ENCODE results near the gene DDX56. TPM values are rescaled to one million over a fixed set of nuclear protein-coding genes. Genes with fewer than 3 reads are reported as not detected.
"Not testable (repeated sequence)": the region's sequence is repeated elsewhere in the genome, so short reads cannot be mapped to it uniquely, and the experiment has no call there.

The DDX56 gene
- total RNA-seq, 1 experiment from 2014 or later = 147 TPM

DNA sequence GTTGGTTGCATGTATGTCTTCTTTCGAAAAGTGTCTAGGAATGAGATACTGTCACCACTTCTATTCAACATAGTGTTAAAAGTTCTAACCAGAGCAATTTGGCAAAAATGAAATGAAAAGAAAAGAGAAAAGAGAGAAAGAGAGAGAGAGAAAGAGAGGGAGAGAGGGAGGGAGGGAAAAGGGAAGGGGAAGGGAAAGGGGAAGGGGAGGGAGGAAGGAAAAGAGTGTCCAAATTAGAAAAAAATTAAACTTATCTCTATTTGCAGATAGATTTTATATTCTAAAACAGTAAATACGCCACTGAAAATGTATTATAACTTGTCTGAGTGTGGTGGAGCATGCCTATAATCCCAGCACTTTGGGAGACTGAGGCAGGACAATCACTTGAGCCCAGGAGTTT lies 16.2 kb downstream of the DDX56 start:
- Histone ChIP-seq H3K4me3 (ENCODE audit: low read depth in 2 of 2, low read length in 2 of 2) (no peak overlapping the region), H3K27me3 (ENCODE audit: control insufficient read depth, insufficient read depth, low read length) (no peaks in the 10 kb centered on the region), H3K4me1 (ENCODE audit: control insufficient read depth, insufficient read depth, low read length) (0 out of 2 replicates have a peak, but pooled peaks cover 4% of the 10 kb centered on the region), H3K9me3 (ENCODE audit: control insufficient read depth, insufficient read depth, low read depth, low read length) (no peaks in the 10 kb centered on the region), H3K36me3 (ENCODE audit: control insufficient read depth, insufficient read depth, low read length) (no peaks in the 10 kb centered on the region), H3K27ac (ENCODE audit: low read length) (no peak overlapping the region)
- ChIA-PET POLR2A (no interaction called here), CTCF (no interaction called here)
- TF ChIP-seq, protein P1, sequence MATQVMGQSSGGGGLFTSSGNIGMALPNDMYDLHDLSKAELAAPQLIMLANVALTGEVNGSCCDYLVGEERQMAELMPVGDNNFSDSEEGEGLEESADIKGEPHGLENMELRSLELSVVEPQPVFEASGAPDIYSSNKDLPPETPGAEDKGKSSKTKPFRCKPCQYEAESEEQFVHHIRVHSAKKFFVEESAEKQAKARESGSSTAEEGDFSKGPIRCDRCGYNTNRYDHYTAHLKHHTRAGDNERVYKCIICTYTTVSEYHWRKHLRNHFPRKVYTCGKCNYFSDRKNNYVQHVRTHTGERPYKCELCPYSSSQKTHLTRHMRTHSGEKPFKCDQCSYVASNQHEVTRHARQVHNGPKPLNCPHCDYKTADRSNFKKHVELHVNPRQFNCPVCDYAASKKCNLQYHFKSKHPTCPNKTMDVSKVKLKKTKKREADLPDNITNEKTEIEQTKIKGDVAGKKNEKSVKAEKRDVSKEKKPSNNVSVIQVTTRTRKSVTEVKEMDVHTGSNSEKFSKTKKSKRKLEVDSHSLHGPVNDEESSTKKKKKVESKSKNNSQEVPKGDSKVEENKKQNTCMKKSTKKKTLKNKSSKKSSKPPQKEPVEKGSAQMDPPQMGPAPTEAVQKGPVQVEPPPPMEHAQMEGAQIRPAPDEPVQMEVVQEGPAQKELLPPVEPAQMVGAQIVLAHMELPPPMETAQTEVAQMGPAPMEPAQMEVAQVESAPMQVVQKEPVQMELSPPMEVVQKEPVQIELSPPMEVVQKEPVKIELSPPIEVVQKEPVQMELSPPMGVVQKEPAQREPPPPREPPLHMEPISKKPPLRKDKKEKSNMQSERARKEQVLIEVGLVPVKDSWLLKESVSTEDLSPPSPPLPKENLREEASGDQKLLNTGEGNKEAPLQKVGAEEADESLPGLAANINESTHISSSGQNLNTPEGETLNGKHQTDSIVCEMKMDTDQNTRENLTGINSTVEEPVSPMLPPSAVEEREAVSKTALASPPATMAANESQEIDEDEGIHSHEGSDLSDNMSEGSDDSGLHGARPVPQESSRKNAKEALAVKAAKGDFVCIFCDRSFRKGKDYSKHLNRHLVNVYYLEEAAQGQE (IDR thresholded peaks at IDR 0.05; ENCODE audit: insufficient read depth in 1 of 2, low read depth in 2 of 2, low read length in 1 of 2) = no peak
- TF ChIP-seq TCF7L2 (IDR thresholded peaks at IDR 0.05; ENCODE audit: low read depth, low read length) (no peak), SIN3A (IDR thresholded peaks at IDR 0.05; ENCODE audit: borderline replicate concordance, insufficient read depth, low read depth, low read length) (no peak), POLR2AphosphoS5 (IDR thresholded peaks at IDR 0.05; ENCODE audit: low read depth, low read length) (no peak)
- TF ChIP-seq, protein P2, sequence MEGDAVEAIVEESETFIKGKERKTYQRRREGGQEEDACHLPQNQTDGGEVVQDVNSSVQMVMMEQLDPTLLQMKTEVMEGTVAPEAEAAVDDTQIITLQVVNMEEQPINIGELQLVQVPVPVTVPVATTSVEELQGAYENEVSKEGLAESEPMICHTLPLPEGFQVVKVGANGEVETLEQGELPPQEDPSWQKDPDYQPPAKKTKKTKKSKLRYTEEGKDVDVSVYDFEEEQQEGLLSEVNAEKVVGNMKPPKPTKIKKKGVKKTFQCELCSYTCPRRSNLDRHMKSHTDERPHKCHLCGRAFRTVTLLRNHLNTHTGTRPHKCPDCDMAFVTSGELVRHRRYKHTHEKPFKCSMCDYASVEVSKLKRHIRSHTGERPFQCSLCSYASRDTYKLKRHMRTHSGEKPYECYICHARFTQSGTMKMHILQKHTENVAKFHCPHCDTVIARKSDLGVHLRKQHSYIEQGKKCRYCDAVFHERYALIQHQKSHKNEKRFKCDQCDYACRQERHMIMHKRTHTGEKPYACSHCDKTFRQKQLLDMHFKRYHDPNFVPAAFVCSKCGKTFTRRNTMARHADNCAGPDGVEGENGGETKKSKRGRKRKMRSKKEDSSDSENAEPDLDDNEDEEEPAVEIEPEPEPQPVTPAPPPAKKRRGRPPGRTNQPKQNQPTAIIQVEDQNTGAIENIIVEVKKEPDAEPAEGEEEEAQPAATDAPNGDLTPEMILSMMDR (IDR thresholded peaks at IDR 0.05) = no peak
- intact Hi-C loops (cut with micrococcal nuclease; ENCODE audit: unreplicated experiment) (no loop called here), in situ Hi-C loops (cut with HindIII; ENCODE audit: low pct_unique_long_range_greater_than_20kb, low sequenced_read_pairs) (no loop called here)
- ATAC-seq (no peak), DNase-seq (ENCODE audit: low read depth, low spot score) (no peak)
- BruUV-seq (replicated peaks) = no TSS peak

DNA sequence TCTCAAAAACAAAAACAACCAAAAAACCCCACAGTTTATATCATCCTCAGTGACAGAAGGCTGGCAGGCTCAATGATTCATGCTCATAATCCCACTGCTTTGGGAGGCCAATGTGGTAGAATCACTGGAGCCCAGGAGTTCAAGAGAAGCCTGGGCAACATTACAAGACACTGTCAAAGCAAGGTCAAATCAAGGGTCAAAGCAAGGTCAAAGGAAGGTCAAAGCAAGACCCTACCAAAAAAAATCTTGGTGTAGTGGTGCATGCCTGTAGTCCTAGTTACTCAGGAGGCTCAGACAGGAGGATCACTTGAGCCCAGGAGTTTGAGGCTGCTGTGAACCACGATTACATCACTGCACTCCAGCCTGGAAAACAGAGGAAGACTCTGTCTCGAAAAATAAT lies 18.4 kb downstream of the DDX56 start:
- no peak for DNase-seq (ENCODE audit: low read depth, low spot score)
- H3K9me3 ChIP-seq (ENCODE audit: control insufficient read depth, insufficient read depth, low read depth, low read length) = no peaks in the 10 kb centered on the region
- H3K4me3 ChIP-seq (ENCODE audit: low read depth in 2 of 2, low read length in 2 of 2) = no peak overlapping the region
- POLR2A ChIA-PET = no interaction called here
- H3K27ac ChIP-seq (ENCODE audit: low read length) = no peak overlapping the region
- H3K4me1 ChIP-seq (ENCODE audit: control insufficient read depth, insufficient read depth, low read length) = no peaks in the 10 kb centered on the region
- TF ChIP-seq POLR2AphosphoS5 (IDR thresholded peaks at IDR 0.05; ENCODE audit: low read depth, low read length) = no peak
- TF ChIP-seq SIN3A (IDR thresholded peaks at IDR 0.05; ENCODE audit: borderline replicate concordance, insufficient read depth, low read depth, low read length) = no peak
- TF ChIP-seq TCF7L2 (IDR thresholded peaks at IDR 0.05; ENCODE audit: low read depth, low read length) = no peak
- TF ChIP-seq, protein P1 (IDR thresholded peaks at IDR 0.05; ENCODE audit: insufficient read depth in 1 of 2, low read depth in 2 of 2, low read length in 1 of 2) = no peak
- TF ChIP-seq, protein P2 (IDR thresholded peaks at IDR 0.05) = no peak
- CTCF ChIA-PET = no interaction called here
- in situ Hi-C loops (cut with HindIII; ENCODE audit: low pct_unique_long_range_greater_than_20kb, low sequenced_read_pairs) = no loop called here
- no peak for ATAC-seq
- H3K36me3 ChIP-seq (ENCODE audit: control insufficient read depth, insufficient read depth, low read length) = no peaks in the 10 kb centered on the region
- no TSS peak for BruUV-seq (replicated peaks)
- no peaks in the 10 kb centered on the region for H3K27me3 ChIP-seq (ENCODE audit: control insufficient read depth, insufficient read depth, low read length)
- intact Hi-C loops (cut with micrococcal nuclease; ENCODE audit: unreplicated experiment) = no loop called here

DNA sequence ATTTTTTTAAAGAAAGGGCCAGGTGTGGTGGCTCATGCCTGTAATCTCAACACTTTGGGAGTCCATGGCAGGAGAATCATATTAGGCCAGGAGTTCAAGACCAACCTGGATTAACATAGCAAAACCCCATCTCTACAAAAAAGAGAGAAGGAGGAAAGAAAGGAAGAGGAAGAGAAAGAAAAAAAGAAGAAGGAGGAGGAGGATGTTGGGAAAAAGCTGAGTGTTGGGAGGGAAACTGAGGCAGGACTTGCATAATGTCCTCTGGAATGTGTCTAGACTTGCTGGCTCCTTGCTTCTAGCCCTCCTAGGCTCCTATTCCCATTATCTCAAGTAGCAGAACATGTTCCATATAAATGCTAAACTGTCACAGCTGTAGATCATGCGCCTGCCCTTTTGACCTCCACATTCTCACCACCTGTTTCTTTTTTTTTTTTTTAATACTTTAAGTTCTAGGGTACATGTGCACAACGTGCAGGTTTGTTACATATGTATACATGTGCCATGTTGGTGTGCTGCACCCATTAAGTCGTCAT lies 21.2 kb downstream of the DDX56 start:
- H3K4me3 ChIP-seq (ENCODE audit: low read depth in 2 of 2, low read length in 2 of 2); intact Hi-C loops (cut with micrococcal nuclease; ENCODE audit: unreplicated experiment); H3K4me1 ChIP-seq (ENCODE audit: control insufficient read depth, insufficient read depth, low read length); POLR2A ChIA-PET; in situ Hi-C loops (cut with HindIII; ENCODE audit: low pct_unique_long_range_greater_than_20kb, low sequenced_read_pairs); BruUV-seq (replicated peaks); DNase-seq (ENCODE audit: low read depth, low spot score); H3K9me3 ChIP-seq (ENCODE audit: control insufficient read depth, insufficient read depth, low read depth, low read length); CTCF ChIA-PET; H3K36me3 ChIP-seq (ENCODE audit: control insufficient read depth, insufficient read depth, low read length); H3K27ac ChIP-seq (ENCODE audit: low read length); ATAC-seq: not testable (repeated sequence)
- peaks cover 11% of the 10 kb centered on the region; the same call in 1 of the 2 replicates for H3K27me3 ChIP-seq (ENCODE audit: control insufficient read depth, insufficient read depth, low read length)
